ENCODE results near the gene ADCY9.
"Not testable (repeated sequence)": the region's sequence is repeated elsewhere in the genome, so short reads cannot be mapped to it uniquely, and the experiment has no call there.

The ADCY9 gene

DNA sequence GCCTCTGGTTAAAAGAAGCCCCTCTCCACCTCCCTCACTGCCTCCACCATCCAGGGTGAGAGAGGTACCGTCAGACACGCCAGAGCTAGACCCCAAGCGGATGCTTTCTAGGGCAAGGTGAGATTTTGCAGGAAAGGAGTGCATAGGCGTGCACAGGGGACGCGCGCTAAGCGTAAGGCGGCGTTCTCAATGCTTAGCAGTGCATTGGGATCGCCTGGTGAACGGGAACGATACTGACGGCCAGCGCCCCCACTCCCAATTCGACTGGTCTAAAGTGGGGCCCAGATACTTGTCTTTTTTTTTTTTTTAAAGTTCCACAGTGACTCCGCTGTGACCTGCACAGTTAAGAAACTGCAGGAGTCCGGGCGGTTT is 177.8 kb downstream of the ADCY9 start:
- in situ Hi-C loops (cut with HindIII; ENCODE audit: low sequenced_read_pairs): no loop called here

DNA sequence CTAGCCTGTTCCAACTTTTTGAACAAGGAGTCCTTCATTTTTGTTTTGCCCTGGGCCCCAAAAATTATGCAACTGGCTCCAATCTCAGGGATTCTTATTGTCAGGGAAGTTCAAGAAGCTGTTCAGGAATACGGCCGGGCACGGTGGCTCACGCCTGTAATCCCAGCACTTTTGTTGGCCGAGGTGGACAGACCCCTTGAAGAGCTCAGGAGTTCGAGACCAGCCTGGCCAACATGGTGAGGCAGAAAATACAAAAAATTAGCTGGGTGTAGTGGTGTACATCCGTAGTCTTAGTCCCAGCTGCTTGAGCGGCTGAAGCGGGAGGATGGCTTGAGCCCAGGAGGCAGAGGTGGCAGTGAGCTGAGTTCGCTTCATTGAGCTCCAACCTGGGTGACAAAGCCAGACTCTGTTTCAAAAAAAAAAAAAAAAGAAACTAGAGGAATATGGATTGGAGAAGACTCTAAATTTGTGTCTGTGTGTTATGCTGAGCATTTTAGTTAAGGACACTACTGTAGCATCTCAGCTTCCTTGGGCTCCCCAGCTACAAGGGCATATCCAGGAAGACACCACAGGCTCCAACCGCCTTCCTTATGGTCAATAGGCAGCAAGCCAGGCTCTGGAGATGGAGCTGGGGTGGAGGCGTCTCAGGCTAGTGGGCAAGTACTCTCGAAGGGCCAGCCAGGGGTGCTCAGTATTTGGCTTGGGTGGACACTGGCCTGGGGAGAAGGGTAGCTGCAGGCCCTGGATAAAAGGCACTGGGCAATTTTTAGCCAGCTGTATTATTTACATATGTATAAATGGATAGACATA is 179.0 kb downstream of the ADCY9 start:
- in situ Hi-C loops (cut with HindIII; ENCODE audit: low sequenced_read_pairs): no loop called here

- in situ Hi-C loops (cut with HindIII; ENCODE audit: low sequenced_read_pairs): no loop called here
These were observed 180.3 kb downstream of the ADCY9 start for GRCh38 chr16:3935921-3936320.

- in situ Hi-C loops (cut with HindIII; ENCODE audit: low sequenced_read_pairs): no loop called here
These were observed 181.6 kb downstream of the ADCY9 start for GRCh38 chr16:3934491-3935181.

DNA sequence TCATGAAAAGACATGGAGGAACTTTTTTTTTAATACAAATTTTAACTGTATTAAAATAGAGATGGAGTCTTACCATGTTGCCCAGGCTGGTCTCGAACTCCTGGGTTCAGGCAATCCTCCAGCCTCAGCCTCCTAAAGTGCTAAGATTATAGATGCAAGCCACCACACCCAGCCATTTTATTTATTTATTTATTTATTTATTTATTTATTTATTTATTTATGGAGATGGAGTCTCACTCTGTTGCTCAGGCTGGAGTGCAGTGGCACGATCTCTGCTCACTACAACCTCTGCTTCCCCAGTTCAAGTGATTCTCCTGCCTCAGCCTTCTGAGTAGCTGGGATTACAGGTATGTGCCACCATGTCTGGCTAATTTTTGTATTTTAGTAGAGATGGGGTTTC is 189.1 kb downstream of the ADCY9 start:
- in situ Hi-C loops (cut with HindIII; ENCODE audit: low sequenced_read_pairs): not testable (repeated sequence)

GRCh38 chr16:3924763-3925162 is 191.5 kb downstream of the ADCY9 start:
- in situ Hi-C loops (cut with HindIII; ENCODE audit: low sequenced_read_pairs): no loop called here

DNA sequence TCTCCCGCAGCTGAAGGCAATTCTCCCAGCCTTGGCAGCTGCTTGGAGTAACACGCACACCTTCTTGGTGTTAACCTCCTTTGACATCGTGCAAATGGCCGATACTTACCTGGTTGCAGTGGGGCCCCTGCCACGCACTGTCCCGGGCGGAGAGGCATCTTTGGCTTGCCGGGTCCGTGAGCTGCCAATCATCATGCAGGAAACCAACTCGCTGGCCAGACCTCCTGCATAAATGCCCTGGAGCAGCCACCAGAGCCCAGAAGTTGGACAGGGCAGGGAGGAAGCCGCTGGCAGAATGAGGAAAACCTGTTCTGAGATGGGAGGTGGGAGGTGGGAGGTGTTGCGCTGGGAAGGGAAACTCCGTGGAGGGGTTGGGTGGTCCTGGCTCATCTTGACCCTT is 194.0 kb downstream of the ADCY9 start:
- in situ Hi-C loops (cut with HindIII; ENCODE audit: low sequenced_read_pairs): no loop called here

- in situ Hi-C loops (cut with HindIII; ENCODE audit: low sequenced_read_pairs): no loop called here
These were observed 196.0 kb downstream of the ADCY9 start for GRCh38 chr16:3920206-3920605.

- in situ Hi-C loops (cut with HindIII; ENCODE audit: low sequenced_read_pairs): loop anchor here (5.0 to 10.0 kb wide), 3 partner anchors 33 to 275 kb away; no protein-coding TSS in a partner anchor
These were observed 196.8 kb downstream of the ADCY9 start for GRCh38 chr16:3919413-3919812.

DNA sequence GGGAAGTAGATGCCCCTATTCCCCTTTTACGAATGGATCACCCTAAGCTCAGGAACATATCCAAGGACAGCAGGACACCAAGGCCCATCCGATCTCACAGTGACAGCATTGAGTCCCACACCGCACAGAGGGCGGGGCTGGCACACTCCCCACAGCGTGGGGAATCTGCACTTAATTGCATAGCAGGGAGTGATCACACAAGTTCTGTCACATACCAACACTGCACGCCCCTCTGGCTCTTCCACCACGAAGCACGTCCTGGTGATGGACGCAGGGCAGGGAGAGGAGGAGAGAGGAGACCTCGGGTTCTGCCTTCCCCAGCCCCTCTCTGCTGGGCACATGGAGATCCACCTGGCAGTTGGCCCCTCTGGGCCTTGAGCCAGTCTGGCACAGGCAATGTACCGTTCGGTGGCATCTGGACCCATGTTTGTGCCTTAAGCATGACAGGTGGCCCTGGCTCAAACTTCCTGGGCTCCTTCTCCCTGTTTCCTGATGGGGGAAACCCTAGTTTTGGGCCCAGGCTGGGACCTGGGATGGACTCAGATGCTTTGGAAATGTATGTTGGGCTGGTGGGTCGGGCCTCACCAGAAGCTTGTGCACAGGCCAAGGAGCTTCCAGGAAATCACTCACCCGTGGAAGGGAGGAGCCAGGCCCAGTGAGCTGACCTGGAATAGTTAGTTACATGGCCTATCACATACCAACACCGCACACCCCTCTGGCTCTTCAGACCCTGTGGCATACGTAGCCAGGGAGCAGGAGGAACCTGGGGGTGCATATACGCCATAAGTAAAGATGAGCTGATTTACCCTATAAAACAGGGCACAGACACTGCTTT is 200.6 kb downstream of the ADCY9 start:
- in situ Hi-C loops (cut with HindIII; ENCODE audit: low sequenced_read_pairs): loop anchor here (5.0 to 10.0 kb wide), 3 partner anchors 37 to 271 kb away; no protein-coding TSS in a partner anchor

DNA sequence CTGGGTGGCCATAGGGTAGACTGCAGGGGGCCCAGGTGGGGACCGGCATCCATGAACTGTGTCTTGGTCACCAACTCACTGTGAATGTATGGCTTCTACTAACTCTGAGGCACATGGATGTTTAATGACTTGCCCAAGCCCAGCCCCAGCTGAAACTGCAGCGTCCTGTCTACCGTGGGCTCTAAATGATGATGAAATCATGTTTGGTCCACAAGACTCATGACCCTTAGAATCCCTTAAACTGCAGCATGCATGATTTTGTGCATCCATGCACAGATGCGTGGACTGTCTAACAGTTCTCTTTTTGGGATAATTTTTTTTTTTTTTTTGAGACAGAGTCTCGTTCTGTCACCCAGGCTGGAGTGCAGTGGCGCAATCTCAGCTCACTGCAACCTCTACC is 203.3 kb downstream of the ADCY9 start:
- in situ Hi-C loops (cut with HindIII; ENCODE audit: low sequenced_read_pairs): loop anchor here (5.0 to 10.0 kb wide), 2 partner anchors 86 to 268 kb away; no protein-coding TSS in a partner anchor
